ENCODE data around the gene ALPK3.

Gene ALPK3

DNA sequence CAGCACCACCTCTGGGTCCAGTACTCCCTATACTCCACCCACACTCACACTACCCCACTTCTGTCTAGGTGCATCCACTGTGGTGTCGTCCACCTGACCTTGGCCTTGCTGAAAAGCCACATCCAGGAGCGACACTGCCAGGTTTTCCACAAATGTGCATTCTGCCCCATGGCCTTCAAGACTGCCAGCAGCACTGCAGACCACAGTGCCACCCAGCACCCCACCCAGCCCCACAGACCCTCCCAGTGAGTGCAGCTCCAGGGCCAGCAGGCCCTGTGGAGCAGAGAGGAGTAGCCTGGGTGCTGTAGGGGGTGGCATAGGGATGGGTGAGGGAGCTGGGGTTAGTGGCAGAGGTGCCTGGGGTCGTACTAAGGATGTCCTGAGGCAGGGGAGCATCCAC lies 19.4 kb upstream of the ALPK3 start:
- DNase-seq, result no peak

- DNase-seq, result no peak
Observed at GRCh38 chr15:84798436-84798946, 18.7 kb upstream of the ALPK3 start.

DNA sequence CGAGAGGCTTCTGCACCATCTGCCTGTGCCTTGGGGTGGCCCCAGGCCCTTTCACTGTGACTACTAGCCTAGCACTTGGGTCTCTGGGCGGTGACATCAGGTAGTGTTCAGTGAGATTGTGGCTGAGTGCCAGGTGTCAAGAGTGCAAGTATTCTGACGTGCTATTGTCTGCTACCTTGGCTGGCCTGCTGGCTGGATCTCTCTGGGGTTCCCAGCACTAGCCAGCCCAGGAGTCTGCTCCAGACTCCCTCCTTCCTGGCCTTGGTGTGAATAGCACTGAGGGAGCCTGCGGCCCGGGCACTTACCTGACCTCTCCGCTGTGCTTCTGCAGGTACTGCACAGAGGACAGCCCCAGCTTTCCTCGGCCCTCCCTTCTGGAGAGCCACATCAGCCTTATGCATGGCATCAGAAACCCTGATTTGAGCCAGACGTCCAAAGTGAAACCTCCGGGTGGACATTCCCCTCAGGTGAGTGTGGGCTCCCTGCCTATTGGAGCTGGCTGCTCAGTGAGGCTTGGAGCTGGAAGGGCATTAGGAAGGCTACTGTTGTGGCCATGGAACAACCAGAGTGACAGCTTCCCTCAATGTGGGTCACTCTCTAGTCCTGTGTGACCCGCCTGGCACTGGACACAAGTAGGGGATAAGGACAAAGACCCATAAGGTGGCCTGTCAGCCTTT lies 17.5 kb upstream of the ALPK3 start:
- no peak for DNase-seq

GRCh38 chr15:84800365-84800806 lies 16.8 kb upstream of the ALPK3 start:
- no peak for DNase-seq

GRCh38 chr15:84804005-84804900 lies 12.9 kb upstream of the ALPK3 start:
- DNase-seq, result no peak

GRCh38 chr15:84805221-84805620 lies 11.9 kb upstream of the ALPK3 start:
- DNase-seq, result no peak

GRCh38 chr15:84807228-84807627 lies 9.9 kb upstream of the ALPK3 start:
- DNase-seq, result no peak

DNA sequence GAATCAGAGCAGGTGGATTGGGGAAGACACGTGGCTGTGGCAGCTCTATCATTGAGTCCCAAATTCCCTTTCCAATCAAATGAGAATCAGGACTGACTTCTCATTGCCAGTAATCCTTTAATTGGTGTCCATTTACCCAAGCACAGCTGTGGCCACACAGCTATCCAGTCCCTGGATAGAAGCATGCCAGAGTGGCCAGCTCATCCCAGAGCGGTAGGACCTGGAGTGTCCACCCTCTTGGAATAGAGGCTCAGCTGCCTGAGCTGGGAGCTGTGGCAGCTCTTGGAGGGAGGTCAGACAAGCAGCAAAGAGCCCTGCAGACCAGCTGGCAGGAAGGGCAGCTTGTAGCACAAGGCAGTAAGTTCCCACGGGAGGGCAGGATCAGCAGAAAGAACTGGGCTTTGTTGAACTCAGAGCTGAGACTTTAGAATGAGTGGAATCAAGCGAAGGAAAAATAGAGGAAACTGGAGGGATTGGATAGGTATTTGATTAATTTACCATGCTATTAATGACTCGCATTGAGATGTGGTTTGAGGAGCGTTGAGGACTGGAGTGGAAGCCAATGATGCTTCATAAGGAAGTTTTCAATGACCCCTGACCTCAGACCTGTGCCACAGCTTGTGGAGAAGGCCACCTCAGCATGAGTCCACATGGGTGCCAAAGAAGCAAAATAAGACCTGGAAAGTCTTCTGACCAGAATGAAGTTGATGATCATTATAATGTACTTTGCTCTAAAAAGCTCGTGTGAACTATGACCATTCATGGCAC lies 6.9 kb upstream of the ALPK3 start:
- no peak for DNase-seq

GRCh38 chr15:84811151-84811550 lies 6.0 kb upstream of the ALPK3 start:
- DNase-seq, result no peak

DNA sequence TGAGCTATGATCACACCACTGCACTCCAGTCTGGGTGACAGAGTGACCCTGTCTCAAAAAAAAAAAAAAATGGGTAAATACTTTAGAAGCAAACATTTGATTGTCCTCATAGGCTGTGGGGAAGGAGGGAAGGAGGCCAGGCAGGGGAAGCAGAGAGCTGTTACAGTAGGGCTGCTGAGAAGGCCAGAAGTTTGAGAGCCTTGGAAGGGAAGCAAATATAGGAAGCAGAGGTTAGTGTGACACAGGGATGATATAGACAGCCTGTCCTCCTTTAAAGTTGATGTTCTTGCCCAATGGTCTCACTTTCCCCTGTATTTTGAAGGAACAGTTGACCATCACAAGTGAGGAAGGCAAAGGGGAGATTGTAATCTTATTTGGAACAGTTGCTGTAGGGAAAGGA lies 5.3 kb upstream of the ALPK3 start:
- DNase-seq, result no peak

GRCh38 chr15:84812842-84813241 lies 4.3 kb upstream of the ALPK3 start:
- DNase-seq, result no peak

DNA sequence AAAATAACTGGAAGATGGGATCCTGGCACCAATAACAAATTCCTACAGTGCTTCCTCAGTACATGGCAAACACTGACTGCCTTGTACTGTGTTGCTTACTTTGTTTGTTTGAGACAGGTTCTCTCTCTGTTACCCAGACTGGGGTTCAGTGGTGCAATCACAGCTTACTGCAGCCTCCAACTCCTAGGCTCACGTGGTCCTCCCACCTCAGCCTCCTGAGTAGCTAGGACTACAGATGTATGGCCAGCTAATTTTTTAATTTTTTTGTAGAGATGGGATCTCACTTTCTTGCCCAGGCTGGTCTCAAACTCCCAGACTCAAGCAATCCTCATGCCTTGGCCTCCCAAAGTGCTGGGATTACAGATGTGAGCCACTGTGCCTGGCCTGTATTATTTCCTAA lies 3.7 kb upstream of the ALPK3 start:
- DNase-seq, result no peak

- DNase-seq, result no peak
Observed at GRCh38 chr15:84813931-84814330, 3.2 kb upstream of the ALPK3 start.

GRCh38 chr15:84814916-84815315 lies 2.2 kb upstream of the ALPK3 start:
- DNase-seq, result no peak

DNA sequence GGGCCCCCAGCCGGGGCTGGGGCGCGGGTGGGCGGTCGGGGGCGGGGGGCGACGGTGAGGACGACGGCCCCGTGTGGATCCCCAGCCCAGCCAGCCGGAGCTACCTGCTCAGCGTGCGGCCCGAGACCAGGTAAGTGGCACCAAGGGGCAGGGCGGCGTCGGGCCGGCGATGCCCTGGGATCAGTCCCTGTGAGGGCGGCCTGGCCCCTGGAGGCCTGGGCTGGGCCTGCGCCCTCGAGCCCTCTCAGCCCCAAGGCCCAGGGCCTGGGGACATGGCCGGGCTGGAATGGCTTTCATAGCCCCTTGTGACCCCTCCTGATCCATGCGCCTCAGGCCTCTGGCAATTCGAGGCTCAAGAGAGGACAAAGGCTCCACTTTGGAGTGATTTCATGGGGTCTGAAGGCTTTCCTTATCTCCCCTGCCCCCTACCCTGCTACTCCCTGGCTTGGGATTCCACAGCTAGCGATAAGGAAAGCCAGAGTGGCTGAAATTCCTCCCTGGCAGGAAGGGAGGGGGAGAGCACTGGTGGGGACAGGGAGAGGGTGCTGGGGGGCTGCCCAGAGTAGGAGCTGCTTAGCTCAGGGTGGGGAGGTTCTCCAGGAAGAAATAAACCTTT lies 418 bp downstream of the ALPK3 start:
- DNase-seq, result no peak

GRCh38 chr15:84818261-84819131 lies 1.3 kb downstream of the ALPK3 start:
- no peak for DNase-seq

DNA sequence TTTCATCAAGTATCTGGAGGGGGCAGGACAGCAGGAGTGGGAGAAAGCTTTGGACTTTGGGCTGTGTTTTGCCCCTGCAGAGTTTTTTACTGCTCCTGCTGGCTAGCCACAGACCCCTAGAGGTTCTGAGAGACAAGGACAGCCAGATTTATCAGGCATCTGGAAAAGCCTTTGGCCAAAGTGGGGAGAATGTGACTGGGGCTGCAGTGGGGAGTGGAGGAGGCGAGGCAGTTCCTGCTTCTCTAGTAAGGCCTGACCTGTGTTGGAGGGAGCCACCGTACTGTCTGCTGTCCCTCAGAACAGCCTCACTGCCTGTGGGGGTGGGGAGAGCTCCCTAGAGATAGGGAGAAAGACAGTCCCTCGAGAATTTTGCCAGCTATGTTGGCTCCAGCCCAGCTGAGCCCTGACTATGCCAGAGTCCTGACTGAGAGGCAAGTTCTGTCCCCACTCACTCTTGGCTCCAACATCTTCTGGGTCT lies 2.2 kb downstream of the ALPK3 start:
- DNase-seq, result no peak

DNA sequence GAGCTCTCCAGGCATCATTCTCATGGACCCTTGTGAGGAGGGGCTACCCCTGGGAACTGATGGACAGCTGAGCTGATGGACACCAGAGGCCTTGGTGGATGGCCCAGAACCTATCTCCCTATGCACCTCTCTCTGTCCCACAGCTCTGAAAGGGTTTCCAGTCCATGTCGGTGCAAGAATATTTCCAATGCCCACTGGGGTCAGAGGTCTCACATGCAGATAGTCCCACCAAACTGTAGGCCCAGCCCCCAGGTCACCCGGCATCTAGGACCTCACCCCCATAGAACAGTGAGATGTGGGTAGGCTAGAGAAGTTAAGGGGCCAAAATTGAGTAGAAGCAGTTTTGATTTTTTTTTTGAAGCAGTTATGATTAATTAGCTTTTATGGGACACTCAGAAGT lies 2.6 kb downstream of the ALPK3 start:
- no peak for DNase-seq

GRCh38 chr15:84821501-84822021 lies 4.4 kb downstream of the ALPK3 start:
- no peak for DNase-seq

GRCh38 chr15:84822653-84823281 lies 5.6 kb downstream of the ALPK3 start:
- DNase-seq, result no peak

All from NCI-H226 (cell line).